Uterus (tissue), 2 donors: ENCODE data around the gene ADRA2B.

Experiments
- CTCF ChIP-seq, 4 experiments: fragments of 200-600 bp in 2 of 4; fragments of 450-650 bp in 2 of 4; sonication (generic) in 2 of 4; IDR thresholded peaks; one replicate each; pipeline ENCODE4 v1.5.1; 2016 to 2019; ENCODE audit warnings: antibody characterized with exemption in 4 of 4, mild to moderate bottlenecking in 2 of 4, moderate library complexity in 1 of 4
- POLR2A ChIP-seq, 2 donors: fragments of 450-650 bp; IDR thresholded peaks; one replicate each; pipeline ENCODE4 v1.6.1; 2016; ENCODE audit warnings: antibody characterized with exemption in 2 of 2, mild to moderate bottlenecking in 1 of 2, moderate library complexity in 1 of 2

GRCh38 chr2:96164459-96165184 lies 48.3 kb upstream of the ADRA2B start:
- TF ChIP-seq CTCF (IDR thresholded peaks at IDR 0.05) (no peak), POLR2A (IDR thresholded peaks at IDR 0.05) (no peak)
